ENCODE results near the gene JAKMIP3. TPM values are rescaled to one million over a fixed set of nuclear protein-coding genes. Genes with fewer than 3 reads are reported as not detected.

The JAKMIP3 gene
- total RNA-seq, 2 experiments from 2014 or later, result 0.18 to 0.31 TPM

DNA sequence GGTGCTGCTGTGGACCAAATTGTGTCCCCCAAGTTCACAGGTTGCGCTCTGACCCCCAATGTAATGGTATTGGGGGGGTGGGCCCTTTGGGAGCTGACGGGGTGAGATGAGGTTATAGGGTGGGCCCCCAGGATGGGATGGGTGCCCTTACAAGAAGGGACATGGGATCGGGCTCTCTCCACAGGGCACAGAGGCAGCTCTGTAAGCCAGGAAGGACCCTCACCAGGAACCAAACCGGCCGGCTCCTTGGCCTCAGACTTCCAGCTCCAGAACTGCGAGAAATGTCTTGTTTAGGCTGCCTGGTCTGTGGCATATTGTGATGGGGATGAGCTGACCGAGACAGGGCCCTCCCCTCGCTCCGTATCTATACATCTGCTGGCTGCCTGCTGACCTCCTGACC is 25.7 kb upstream of the JAKMIP3 start:
- POLR2A ChIA-PET, result no interaction called here

GRCh38 chr10:132041340-132041739 is 24.4 kb upstream of the JAKMIP3 start:
- intact Hi-C loops (cut with micrococcal nuclease), result no loop called here

More for the DNA sequence above, 25.7 kb upstream of the JAKMIP3 start:
- no peak overlapping the region for H3K4me3 Mint-ChIP-seq
- H3K36me3 Mint-ChIP-seq (ENCODE audit: low read depth), result no peaks in the 10 kb centered on the region
- CTCF ChIA-PET, result interaction anchor here (1.2 to 1.8 kb wide), 2 partner anchors 17 to 154 kb away, joined by 3 to 7 read pairs; no protein-coding TSS in a partner anchor
- no peaks in the 10 kb centered on the region for H3K9me3 Mint-ChIP-seq
- no peak for TF ChIP-seq CTCF (IDR thresholded peaks at IDR 0.05)
- ATAC-seq (no peak), DNase-seq (no peak)
- peaks cover 4% of the 10 kb centered on the region for H3K4me1 Mint-ChIP-seq (ENCODE audit: low read depth)
- H3K27me3 Mint-ChIP-seq, result peaks cover 45% of the 10 kb centered on the region
- H3K27ac Mint-ChIP-seq, result no peak overlapping the region
- intact Hi-C loops (cut with micrococcal nuclease), result no loop called here

DNA sequence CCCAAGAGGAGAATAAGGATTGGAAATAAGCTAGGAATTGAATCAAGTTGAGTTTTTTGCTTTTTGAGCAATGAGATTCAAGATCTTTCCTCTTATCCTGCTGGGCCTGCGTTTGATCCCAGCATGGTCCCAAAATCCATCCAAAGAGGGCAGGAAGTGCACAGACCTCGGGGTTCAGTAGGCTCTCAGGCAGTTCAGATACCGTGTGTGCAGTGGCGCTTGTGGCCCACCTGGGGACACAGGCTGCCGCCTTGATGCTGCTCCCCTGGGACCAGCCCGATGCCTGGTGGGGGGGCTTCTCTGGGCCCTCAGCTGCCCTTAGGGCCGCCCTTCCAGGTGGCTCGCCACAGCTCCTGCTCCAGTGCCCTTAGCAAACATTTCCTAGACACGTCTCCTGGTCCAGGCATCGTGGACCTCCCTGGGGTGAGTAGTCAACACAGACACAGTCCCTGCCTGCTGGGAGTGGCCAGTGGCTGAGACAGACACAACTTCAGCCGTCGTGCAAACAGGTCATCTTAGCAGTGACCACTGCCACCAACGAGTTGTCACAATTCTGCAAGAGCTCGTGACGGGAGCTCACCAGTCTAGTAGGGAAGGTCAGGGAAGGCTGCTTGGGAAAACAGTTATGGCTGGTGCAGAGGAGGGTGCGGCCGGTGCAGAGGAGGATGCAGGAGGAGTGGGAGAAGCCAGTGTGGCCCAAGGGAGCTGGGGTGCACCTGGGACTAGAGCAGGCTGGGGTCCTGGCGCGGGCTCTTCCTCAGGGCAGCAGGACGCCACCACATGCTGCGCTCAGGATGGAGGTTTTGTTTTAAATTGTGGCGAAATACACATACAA is 21.7 kb upstream of the JAKMIP3 start:
- intact Hi-C loops (cut with micrococcal nuclease), result no loop called here
- no peak for ATAC-seq
- no peak for TF ChIP-seq CTCF (IDR thresholded peaks at IDR 0.05)
- H3K27ac Mint-ChIP-seq, result no peak overlapping the region
- no peaks in the 10 kb centered on the region for H3K9me3 Mint-ChIP-seq
- ChIA-PET CTCF (interaction anchor here (1.6 kb wide), 1 partner anchor 158 kb away, joined by 4 read pairs; no protein-coding TSS in a partner anchor), POLR2A (no interaction called here)
- H3K27me3 Mint-ChIP-seq, result peaks cover 23% of the 10 kb centered on the region
- no peaks in the 10 kb centered on the region for H3K4me1 Mint-ChIP-seq (ENCODE audit: low read depth)
- no peaks in the 10 kb centered on the region for H3K36me3 Mint-ChIP-seq (ENCODE audit: low read depth)
- no peak for DNase-seq
- no peak overlapping the region for H3K4me3 Mint-ChIP-seq

More at GRCh38 chr10:132041340-132041739, 24.4 kb upstream of the JAKMIP3 start:
- Mint-ChIP-seq H3K4me1 (ENCODE audit: low read depth) (peaks cover 4% of the 10 kb centered on the region), H3K36me3 (ENCODE audit: low read depth) (no peaks in the 10 kb centered on the region), H3K4me3 (no peak overlapping the region), H3K27ac (no peak overlapping the region), H3K9me3 (no peaks in the 10 kb centered on the region), H3K27me3 (peaks cover 36% of the 10 kb centered on the region)
- no peak for TF ChIP-seq CTCF (IDR thresholded peaks at IDR 0.05)
- DNase-seq, result no peak
- ChIA-PET CTCF (no interaction called here), POLR2A (no interaction called here)
- no peak for ATAC-seq

GRCh38 chr10:132044803-132045202 is 20.9 kb upstream of the JAKMIP3 start:
- DNase-seq, result no peak
- peaks cover 18% of the 10 kb centered on the region for H3K27me3 Mint-ChIP-seq
- POLR2A ChIA-PET, result no interaction called here
- CTCF ChIA-PET, result interaction anchor here (1.0 to 1.6 kb wide), 2 partner anchors 21 to 159 kb away, joined by 3 to 4 read pairs; no protein-coding TSS in a partner anchor
- H3K27ac Mint-ChIP-seq, result no peak overlapping the region
- no peak overlapping the region for H3K4me3 Mint-ChIP-seq
- no peaks in the 10 kb centered on the region for H3K36me3 Mint-ChIP-seq (ENCODE audit: low read depth)
- no peak for TF ChIP-seq CTCF (IDR thresholded peaks at IDR 0.05)
- H3K9me3 Mint-ChIP-seq, result no peaks in the 10 kb centered on the region
- H3K4me1 Mint-ChIP-seq (ENCODE audit: low read depth), result no peaks in the 10 kb centered on the region
- ATAC-seq, result no peak
- intact Hi-C loops (cut with micrococcal nuclease), result no loop called here

DNA sequence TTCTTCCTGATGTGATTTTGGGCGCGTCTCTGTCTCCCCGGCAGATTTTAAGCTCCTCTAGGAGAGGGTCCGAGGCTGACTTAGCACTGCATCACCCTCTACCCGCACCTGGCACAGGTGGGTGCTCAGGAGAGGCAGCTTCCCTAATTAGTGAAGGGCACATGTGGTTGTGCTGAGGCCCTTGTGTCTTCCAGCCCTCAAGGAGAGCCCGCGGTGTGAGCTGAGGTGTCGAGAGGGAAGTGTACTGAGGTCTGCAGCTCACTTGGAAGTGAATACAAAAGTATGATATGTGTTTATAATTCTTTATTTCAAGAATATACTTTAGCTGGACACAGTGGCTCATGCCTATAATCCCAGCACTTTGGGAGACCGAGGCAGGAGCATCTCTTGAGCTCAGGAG is 20.4 kb upstream of the JAKMIP3 start:
- H3K27ac Mint-ChIP-seq, result no peak overlapping the region
- no peaks in the 10 kb centered on the region for H3K4me1 Mint-ChIP-seq (ENCODE audit: low read depth)
- no peaks in the 10 kb centered on the region for H3K36me3 Mint-ChIP-seq (ENCODE audit: low read depth)
- intact Hi-C loops (cut with micrococcal nuclease), result no loop called here
- no peaks in the 10 kb centered on the region for H3K9me3 Mint-ChIP-seq
- H3K27me3 Mint-ChIP-seq, result peaks cover 23% of the 10 kb centered on the region
- no peak overlapping the region for H3K4me3 Mint-ChIP-seq
- no peak for TF ChIP-seq CTCF (IDR thresholded peaks at IDR 0.05)
- no peak for DNase-seq
- ATAC-seq, result no peak
- CTCF ChIA-PET, result interaction anchor here (1.0 to 2.2 kb wide), 2 partner anchors 22 to 160 kb away, joined by 3 to 7 read pairs; no protein-coding TSS in a partner anchor
- POLR2A ChIA-PET, result no interaction called here
